OCI-LY1 (cell line): ENCODE measurements around the gene WDR5.

Experiments
- H2AFZ ChIP-seq: fragments of 200-600 bp; sonication (generic), shearing (Covaris generic); 2 replicates; pipeline ENCODE4 v1.6.0; 2014; ENCODE audit warnings: antibody characterized with exemption, mild to moderate bottlenecking, low read length
- H3F3A ChIP-seq: fragments of 200-600 bp; sonication (generic), shearing (Covaris generic); 2 replicates; pipeline ENCODE4 v1.6.0; 2014; ENCODE audit warnings: mild to moderate bottlenecking, antibody characterized with exemption, low read length, moderate library complexity; ENCODE audit not compliant: insufficient read depth
- H3K27ac ChIP-seq: fragments of 200-600 bp; sonication (generic); 2 replicates; pipeline ENCODE4 v1.5.1; 2014; ENCODE audit warnings: low read length, mixed run types, mild to moderate bottlenecking, low read depth; ENCODE audit not compliant: poor library complexity, severe bottlenecking
- H3K27me3 ChIP-seq: fragments of 200-600 bp; sonication (generic); 2 replicates; pipeline ENCODE4 v1.6.0; 2014; ENCODE audit warnings: antibody characterized with exemption, mild to moderate bottlenecking, low read length, moderate library complexity; ENCODE audit not compliant: insufficient read depth
- H3K36me3 ChIP-seq: fragments of 200-600 bp; sonication (generic); 2 replicates; pipeline ENCODE4 v1.6.1; 2014; ENCODE audit warnings: mild to moderate bottlenecking, antibody characterized with exemption, low read length, moderate library complexity, mixed read lengths; ENCODE audit not compliant: insufficient read depth
- H3K4me1 ChIP-seq: fragments of 200-600 bp; sonication (generic); 2 replicates; pipeline ENCODE4 v1.5.1; 2014; ENCODE audit warnings: mild to moderate bottlenecking, low read length, moderate library complexity; ENCODE audit not compliant: insufficient read depth, severe bottlenecking
- H3K4me2 ChIP-seq: fragments of 200-600 bp; sonication (generic), shearing (Covaris generic); 2 replicates; pipeline ENCODE4 v1.6.1; 2014; ENCODE audit warnings: low read length
- H3K4me3 ChIP-seq: fragments of 200-600 bp; sonication (generic); 2 replicates; pipeline ENCODE4 v1.5.1; 2014; ENCODE audit warnings: low read length, low read depth, mild to moderate bottlenecking, mixed read lengths; ENCODE audit not compliant: poor library complexity, severe bottlenecking
- H3K79me2 ChIP-seq: fragments of 200-600 bp; shearing (Covaris generic); 2 replicates; pipeline ENCODE4 v1.6.1; 2016; ENCODE audit warnings: mixed run types, low read length, mixed read lengths; ENCODE audit not compliant: insufficient read depth
- H3K9ac ChIP-seq: fragments of 200-600 bp; sonication (generic), shearing (Covaris generic); 2 replicates; pipeline ENCODE4 v1.6.1; 2014; ENCODE audit warnings: mild to moderate bottlenecking, low read length, mixed read lengths
- H3K9me2 ChIP-seq: fragments of 200-600 bp; sonication (generic), shearing (Covaris generic); 2 replicates; pipeline ENCODE4 v1.6.1; 2014; ENCODE audit warnings: low read depth, mild to moderate bottlenecking, low read length, mixed read lengths
- H3K9me3 ChIP-seq: fragments of 200-600 bp; shearing (Covaris generic); 2 replicates; pipeline ENCODE4 v1.6.1; 2014; ENCODE audit warnings: low read length, mixed read lengths
- H4K20me1 ChIP-seq: fragments of 200-600 bp; sonication (generic), shearing (Covaris generic); 2 replicates; pipeline ENCODE4 v1.6.0; 2016; ENCODE audit warnings: mild to moderate bottlenecking, low read length; ENCODE audit not compliant: insufficient read depth
- EZH2 ChIP-seq: fragments of 200-600 bp; sonication (generic), shearing (Covaris generic); IDR thresholded peaks from 2 replicates; pipeline ENCODE4 v1.8.0; 2017; ENCODE audit warnings: borderline replicate concordance, mixed run types, mild to moderate bottlenecking, antibody characterized with exemption, low read length, moderate library complexity, mixed read lengths
- TF ChIP-seq, protein P1 (sequence below): fragments of 200-600 bp; sonication (generic), shearing (Covaris generic); IDR thresholded peaks from 2 replicates; pipeline ENCODE4 v1.5.1; 2017; ENCODE audit warnings: mild to moderate bottlenecking, antibody characterized with exemption, low read length, moderate library complexity, mixed read lengths

The WDR5 gene

GRCh38 chr9:134144801-134145200 is 8.9 kb downstream of the WDR5 start:
- TF ChIP-seq, protein P1, sequence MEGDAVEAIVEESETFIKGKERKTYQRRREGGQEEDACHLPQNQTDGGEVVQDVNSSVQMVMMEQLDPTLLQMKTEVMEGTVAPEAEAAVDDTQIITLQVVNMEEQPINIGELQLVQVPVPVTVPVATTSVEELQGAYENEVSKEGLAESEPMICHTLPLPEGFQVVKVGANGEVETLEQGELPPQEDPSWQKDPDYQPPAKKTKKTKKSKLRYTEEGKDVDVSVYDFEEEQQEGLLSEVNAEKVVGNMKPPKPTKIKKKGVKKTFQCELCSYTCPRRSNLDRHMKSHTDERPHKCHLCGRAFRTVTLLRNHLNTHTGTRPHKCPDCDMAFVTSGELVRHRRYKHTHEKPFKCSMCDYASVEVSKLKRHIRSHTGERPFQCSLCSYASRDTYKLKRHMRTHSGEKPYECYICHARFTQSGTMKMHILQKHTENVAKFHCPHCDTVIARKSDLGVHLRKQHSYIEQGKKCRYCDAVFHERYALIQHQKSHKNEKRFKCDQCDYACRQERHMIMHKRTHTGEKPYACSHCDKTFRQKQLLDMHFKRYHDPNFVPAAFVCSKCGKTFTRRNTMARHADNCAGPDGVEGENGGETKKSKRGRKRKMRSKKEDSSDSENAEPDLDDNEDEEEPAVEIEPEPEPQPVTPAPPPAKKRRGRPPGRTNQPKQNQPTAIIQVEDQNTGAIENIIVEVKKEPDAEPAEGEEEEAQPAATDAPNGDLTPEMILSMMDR, result no peak
- TF ChIP-seq EZH2, result no peak

GRCh38 chr9:134145262-134145661 is 9.4 kb downstream of the WDR5 start:
- H2AFZ ChIP-seq, result no peak overlapping the region
- no peaks in the 10 kb centered on the region for H3K4me1 ChIP-seq
- H3F3A ChIP-seq, result no peaks in the 10 kb centered on the region
- no peaks in the 10 kb centered on the region for H3K79me2 ChIP-seq
- H3K27ac ChIP-seq, result no peak overlapping the region
- no peaks in the 10 kb centered on the region for H3K9me2 ChIP-seq
- H4K20me1 ChIP-seq, result no peaks in the 10 kb centered on the region
- no peak overlapping the region for H3K4me2 ChIP-seq
- no peak for TF ChIP-seq EZH2
- TF ChIP-seq, protein P1, result no peak
- H3K4me3 ChIP-seq, result no peak overlapping the region
- H3K9me3 ChIP-seq, result no peaks in the 10 kb centered on the region
- H3K27me3 ChIP-seq, result no peaks in the 10 kb centered on the region
- H3K36me3 ChIP-seq, result peaks cover 85% of the 10 kb centered on the region
- no peak overlapping the region for H3K9ac ChIP-seq

More at GRCh38 chr9:134144801-134145200, 8.9 kb downstream of the WDR5 start:
- Histone ChIP-seq H3K9me3 (no peaks in the 10 kb centered on the region), H3K27ac (no peak overlapping the region), H3K4me2 (no peak overlapping the region), H3K9ac (no peak overlapping the region), H3K9me2 (no peaks in the 10 kb centered on the region), H4K20me1 (no peaks in the 10 kb centered on the region), H3K79me2 (no peaks in the 10 kb centered on the region), H2AFZ (no peak overlapping the region), H3K36me3 (peaks cover 85% of the 10 kb centered on the region), H3K27me3 (no peaks in the 10 kb centered on the region), H3K4me1 (no peaks in the 10 kb centered on the region), H3F3A (no peaks in the 10 kb centered on the region), H3K4me3 (no peak overlapping the region)

- TF ChIP-seq, protein P1, result no peak
- TF ChIP-seq EZH2, result no peak
- H4K20me1 ChIP-seq, result no peaks in the 10 kb centered on the region
- H3K4me2 ChIP-seq, result no peak overlapping the region
- no peak overlapping the region for H3K4me3 ChIP-seq
- no peaks in the 10 kb centered on the region for H3K79me2 ChIP-seq
- H2AFZ ChIP-seq, result no peak overlapping the region
- no peaks in the 10 kb centered on the region for H3K9me3 ChIP-seq
- peaks cover 84% of the 10 kb centered on the region for H3K36me3 ChIP-seq
- no peak overlapping the region for H3K27ac ChIP-seq
- H3F3A ChIP-seq, result no peaks in the 10 kb centered on the region
- H3K9me2 ChIP-seq, result no peaks in the 10 kb centered on the region
- H3K4me1 ChIP-seq, result no peaks in the 10 kb centered on the region
- no peak overlapping the region for H3K9ac ChIP-seq
- H3K27me3 ChIP-seq, result no peaks in the 10 kb centered on the region
Observed at GRCh38 chr9:134146774-134147493, 11.1 kb downstream of the WDR5 start.
